Right ventricle myocardium superior (tissue), 1 donor: ENCODE data around the gene CREB5. TPM values are rescaled to one million over a fixed set of nuclear protein-coding genes. Genes with fewer than 3 reads are reported as not detected.

Experiments used
- total RNA-seq: library from RNA; stranded (reverse); fragmentation: NEBNext Ultra II Directional; extraction: Animal tissue kit (Norgen Biotek cat#: 25700); gene quantifications from one replicate; pipeline ENCODE4 v1.2.1, GENCODE V29; 2021
- donor health status: DM: no; HTN: yes; CAD: no; lungs with severe emphysema.

Gene CREB5
- total RNA-seq, 1 donor from 2014 or later: 4.7 TPM

Other genes starting within 250 kb of the CREB5 start
- 22.1 TPM for gene JAZF1, start 231.7 kb upstream of the CREB5 start, total RNA-seq